Hematopoietic multipotent progenitor cell treated with erythropoietin and hydrocortisone succinate and interleukin-3 and kit ligand, for 6 days (in vitro differentiated cells): ENCODE results near the gene SPZ1.
"Not testable (repeated sequence)": the region's sequence is repeated elsewhere in the genome, so short reads cannot be mapped to it uniquely, and the experiment has no call there.

Source experiments
- DNase-seq: peaks from one replicate; pipeline ENCODE4 v3.0.0-alpha.2; 2015

Gene SPZ1

DNA sequence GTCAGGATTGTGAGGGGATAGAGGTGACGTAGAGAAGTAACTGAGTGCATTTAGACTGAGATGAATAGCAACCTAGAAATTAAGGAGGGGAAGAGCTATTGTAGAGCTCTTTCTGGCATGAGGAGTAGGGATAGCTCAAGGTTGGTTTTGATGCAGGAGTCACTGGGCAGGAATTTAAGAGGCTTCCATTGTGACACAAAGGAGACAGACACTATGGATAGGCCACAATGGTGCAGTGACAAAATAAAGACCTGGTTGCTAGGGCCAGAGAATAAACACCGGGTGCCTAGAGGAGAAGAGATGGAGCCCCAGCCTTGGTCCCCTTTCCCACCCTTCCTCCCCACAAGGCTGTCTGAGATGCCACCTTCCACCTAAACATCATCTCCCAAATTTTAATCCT lies at the start of gene SPZ1:
Gene SPZ1 (plus strand): TSS at position 301 of the 400 bp plus-strand sequence. CDS start 214 bp downstream, outside the sequence.
- DNase-seq = no peak

GRCh38 chr5:80270543-80270942 lies 49.3 kb upstream of the SPZ1 start:
- not testable (repeated sequence) for DNase-seq

DNA sequence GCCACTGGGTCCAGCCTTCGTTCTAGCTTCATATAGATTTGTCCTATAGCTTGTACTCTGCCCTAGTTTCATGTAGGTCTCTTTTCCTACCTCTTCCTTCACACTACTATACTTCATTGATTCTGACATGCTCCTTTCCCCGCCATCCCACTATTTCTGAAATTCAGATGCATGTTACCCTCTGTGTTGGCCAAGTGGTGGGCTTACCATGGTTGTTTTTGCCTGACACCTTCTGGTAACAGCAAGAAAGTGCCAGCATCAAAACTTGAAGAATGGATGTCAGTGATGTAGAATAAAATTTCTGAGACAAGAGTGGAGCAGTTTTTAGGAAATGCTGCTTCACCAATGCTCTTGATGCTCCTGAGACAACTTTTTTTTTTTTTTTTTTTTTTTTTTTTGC lies 44.5 kb upstream of the SPZ1 start:
- peak; percentile 76 for DNase-seq

- no peak for DNase-seq
These were observed 43.6 kb upstream of the SPZ1 start for GRCh38 chr5:80276186-80276585.

DNA sequence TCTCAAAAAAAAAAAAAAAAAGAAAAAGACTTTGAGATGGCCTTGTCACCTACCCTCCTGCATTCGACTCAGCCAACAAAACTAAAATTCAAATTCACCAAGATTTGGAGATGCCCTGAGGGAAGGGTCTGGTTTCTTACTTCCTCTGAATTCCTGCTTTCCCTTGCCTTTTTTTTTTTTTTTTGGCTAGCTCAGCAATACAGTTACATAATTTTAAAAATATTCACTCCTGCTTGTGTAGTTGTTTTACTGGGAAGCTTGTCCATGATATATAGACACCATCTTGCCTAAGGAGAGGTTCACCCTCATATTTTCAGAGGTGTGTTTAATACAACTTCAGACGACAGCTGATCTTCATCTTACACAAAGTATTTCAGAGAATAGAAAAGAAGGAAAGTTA lies 42.6 kb upstream of the SPZ1 start:
- no peak for DNase-seq

DNA sequence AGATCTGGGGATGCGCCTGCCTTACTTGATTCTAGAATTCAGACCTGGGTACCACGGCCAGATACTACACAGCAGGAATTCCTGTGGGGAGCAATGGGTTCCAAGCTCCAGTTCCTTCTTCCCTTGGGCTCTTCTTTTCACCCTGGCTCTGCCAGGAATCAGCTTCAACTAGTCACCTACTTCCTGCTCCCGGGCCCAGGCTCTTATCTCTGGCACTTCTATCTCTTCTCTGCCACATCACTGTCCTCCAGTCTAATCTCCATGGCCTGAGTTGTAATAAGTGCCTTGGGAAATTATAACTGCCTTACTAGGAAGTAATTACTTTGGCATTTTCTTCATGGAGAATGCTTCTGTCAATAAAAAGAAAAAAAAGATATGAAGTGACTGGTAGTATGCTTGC lies 37.7 kb upstream of the SPZ1 start:
- peak; percentile 48 for DNase-seq

DNA sequence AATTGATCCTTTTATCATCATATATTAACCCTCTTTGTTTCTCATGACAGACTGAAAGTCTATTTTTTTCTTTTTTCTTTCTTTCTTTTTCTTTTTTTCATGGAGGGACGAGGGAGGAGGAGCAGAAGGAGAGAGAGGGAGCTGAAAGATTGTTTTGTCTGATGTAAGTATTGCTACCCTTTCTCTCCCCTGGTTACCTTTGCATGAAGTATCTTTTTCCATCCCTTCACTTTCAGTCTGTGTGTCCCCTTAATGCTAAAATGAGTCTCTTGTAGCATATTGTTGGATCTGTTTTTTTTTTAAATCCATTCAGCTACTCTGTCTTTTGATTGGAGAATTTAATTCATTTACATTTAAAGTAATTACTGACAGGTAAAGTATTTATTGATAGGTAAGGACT lies 36.4 kb upstream of the SPZ1 start:
- no peak for DNase-seq

DNA sequence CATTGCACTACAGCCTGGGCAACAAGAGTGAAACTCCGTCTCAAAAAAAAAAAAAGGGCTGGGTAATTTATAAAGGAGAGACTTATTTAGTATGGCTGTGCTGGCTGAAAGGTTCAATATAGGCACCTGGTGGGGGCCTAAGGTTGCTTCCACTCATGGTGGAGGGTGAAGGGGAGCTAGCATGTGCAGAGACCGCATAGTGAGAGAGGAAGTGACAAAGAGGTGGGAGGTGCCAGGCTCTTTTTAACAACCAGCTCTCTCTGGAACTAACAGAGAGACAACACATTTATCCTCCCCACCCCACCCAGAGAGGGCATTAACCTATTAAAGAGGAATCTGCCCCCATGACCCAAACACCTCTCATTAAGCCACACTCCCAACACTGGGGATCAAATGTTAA lies 35.1 kb upstream of the SPZ1 start:
- DNase-seq = no peak

DNA sequence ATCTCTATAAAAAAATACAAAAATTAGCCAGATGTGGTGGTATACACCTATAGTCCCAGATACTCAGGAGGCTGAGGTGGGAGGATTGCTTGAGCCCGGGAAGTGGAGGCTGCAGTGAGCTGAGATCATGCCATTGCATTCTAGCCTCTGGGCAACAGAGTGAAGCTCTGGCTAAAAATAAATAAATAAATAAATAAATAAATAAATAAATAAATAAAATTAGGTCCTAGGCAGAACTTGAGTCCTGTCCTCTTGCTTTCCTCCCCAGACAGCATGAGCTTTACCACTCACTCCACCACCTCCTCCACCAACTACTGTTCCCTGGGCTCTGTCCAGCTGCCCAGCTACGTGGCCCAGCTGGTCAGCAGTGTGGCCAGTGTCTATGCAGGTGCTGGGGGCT lies 31.6 kb upstream of the SPZ1 start:
- DNase-seq = no peak

- no peak for DNase-seq
These were observed 30.5 kb upstream of the SPZ1 start for GRCh38 chr5:80289320-80289719.

- DNase-seq = no peak
These were observed 28.0 kb upstream of the SPZ1 start for GRCh38 chr5:80291761-80292160.

- DNase-seq = no peak
These were observed 23.7 kb upstream of the SPZ1 start for GRCh38 chr5:80296121-80296520.

- DNase-seq = no peak
These were observed 20.2 kb upstream of the SPZ1 start for GRCh38 chr5:80299601-80300000.

DNA sequence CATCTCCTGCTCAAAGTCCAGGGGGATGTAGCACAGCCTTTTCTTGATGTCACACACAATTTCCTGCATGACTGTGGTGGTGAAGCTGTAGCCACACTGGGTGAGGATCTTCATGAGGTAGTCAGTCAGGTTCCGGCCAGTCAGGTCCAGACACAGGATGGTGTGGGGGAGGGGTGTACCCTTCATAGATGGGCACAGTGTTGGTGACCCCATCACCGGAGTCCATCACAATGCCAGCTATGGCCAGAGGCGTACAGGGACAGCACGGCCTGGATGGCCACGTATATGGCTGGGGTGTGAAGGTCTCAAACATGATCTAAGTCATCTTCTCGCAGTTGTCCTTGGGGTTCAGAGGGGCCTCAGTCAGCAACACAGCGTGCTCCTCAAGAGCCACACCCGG lies 19.7 kb upstream of the SPZ1 start:
- DNase-seq = no peak

DNA sequence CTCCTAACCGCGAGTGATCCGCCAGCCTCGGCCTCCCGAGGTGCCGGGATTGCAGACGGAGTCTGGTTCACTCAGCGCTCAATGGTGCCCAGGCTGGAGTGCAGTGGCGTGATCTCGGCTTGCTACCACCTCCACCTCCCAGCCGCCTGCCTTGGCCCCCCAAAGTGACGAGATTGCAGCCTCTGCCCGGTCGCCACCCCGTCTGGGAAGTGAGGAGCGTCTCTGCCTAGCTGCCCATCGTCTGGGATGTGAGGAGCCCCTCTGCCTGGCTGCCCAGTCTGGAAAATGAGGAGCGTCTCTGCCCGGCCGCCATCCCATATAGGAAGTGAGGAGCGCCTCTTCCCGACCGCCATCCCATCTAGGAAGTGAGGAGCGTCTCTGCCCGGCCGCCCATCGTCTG lies 19.0 kb upstream of the SPZ1 start:
- DNase-seq = not testable (repeated sequence)

- DNase-seq = not testable (repeated sequence)
These were observed 18.5 kb upstream of the SPZ1 start for GRCh38 chr5:80301342-80301741.

DNA sequence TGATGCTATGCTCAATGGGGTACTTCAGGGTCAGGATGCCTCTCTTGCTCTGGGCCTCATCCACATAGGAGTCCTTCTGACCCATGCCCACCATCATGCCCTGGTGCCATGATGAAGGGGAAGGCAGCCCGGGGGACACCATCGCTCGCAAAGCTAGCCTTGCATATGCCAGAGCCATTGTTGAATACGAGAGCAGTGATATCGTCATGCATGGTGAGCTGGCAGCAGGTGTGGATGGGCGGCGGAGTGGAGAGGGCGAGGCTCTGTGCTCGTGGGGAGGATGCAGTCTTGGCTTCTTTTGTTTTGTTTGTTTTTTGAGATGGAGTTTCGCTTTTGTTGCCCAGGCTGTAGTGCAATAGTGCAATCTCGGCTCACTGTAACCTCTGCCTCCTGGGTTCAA lies 17.2 kb upstream of the SPZ1 start:
- DNase-seq = no peak

DNA sequence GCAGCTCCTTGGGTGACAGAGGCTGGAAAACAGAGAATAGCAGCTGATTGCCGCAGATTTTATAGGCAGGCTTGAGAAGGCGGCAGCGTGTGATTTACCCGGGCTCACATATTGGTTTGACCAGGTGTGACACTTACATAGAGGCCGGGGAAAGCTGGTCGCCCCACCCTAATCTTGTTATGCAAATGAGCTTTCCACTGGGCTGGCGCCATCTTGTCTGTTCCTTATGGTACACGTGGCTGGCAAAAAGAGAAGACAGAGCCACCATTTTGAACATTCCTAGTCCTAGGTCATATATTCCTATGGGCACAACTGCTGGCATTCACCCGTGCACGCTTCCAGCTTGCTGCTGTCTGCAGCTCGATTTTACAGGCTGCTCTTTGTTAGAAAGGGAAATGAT lies 11.3 kb upstream of the SPZ1 start:
- no peak for DNase-seq

GRCh38 chr5:80309871-80310665 lies 9.7 kb upstream of the SPZ1 start:
- DNase-seq = no peak

GRCh38 chr5:80315244-80315643 lies 4.6 kb upstream of the SPZ1 start:
- no peak for DNase-seq

- DNase-seq = no peak
These were observed 1.6 kb upstream of the SPZ1 start for GRCh38 chr5:80318212-80318611.

DNA sequence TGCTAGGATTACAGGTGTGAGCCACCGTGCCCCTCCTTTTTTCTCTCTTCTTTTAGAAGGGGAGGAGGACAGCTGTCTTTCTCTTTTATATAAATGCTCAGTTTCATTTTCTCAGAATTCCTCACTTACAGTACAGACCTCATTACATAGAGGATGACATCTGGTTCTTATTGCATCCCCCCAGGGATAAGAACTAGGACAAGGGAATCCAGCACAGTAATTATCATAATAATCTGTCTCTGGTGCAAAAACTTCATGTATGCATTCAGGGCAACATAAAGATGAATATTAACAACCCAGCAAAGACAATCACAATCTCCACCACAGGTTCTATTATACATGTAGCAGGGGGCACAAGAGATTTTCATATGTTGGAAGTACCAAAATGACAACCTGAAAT lies 5.1 kb downstream of the SPZ1 start:
- DNase-seq = no peak

DNA sequence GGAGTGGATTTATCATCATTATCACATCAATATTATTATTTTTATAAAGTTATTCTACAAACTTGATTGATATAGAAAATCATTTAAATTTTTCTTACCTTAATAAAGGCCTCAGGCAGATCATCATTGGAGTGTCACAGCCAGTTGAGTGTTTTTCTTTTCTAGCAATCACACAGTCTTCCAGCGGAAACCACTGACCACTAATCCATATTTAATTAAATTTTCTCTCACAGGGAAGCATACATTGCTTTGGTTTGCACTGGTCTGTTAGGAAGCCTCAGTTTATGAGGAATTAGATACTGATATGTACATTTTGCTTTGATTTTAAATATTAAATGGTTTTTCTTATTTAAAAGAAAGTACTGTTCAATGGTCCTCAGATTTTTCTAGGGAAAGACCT lies 6.7 kb downstream of the SPZ1 start:
- no peak for DNase-seq

DNA sequence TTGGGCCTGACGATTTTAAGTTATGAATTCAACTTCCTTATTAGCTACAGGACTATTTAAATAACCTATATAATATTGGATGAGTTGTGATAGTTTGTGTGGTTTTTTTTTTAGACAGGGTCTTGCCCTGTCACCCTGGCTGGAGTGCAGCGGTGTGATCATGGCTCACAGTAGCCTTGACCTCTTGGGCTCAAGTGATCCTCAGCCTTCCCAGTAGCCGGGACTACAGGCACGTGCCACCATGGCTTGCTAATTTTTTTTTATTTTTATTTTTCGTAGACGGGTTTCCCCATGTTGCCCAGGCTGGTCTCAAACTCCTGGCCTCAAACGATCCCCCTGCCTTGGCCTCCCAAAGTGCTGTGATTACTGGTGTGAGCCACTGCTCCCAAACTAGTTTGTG lies 17.6 kb downstream of the SPZ1 start:
- no peak for DNase-seq

DNA sequence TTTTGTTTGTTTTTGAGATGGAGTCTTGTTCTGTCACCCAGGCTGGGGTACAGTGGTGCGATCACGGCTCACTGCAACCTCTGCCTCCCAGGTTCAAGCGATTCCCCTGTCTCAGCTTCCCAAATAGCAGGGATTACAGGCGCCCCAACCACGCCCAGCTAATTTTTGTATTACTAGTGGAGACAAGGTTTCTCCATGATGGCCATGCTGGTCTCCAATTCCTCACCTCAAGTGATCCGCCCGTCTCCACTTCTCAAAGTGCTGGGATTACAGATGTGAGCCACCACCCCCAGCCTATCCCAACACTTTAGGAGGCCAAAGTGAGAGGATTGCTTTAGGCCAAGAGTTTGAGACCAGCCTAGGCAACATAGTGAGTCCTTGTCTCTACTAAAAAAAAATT lies 19.3 kb downstream of the SPZ1 start:
- no peak for DNase-seq
